Glomerular endothelial cell (primary cell): ENCODE measurements around the gene ARL8B. TPM values are rescaled to one million over a fixed set of nuclear protein-coding genes. Genes with fewer than 3 reads are reported as not detected.
"Not testable (repeated sequence)": the region's sequence is repeated elsewhere in the genome, so short reads cannot be mapped to it uniquely, and the experiment has no call there.

Experiments used
- DNase-seq: peaks from one replicate; pipeline ENCODE4 v3.0.0-alpha.2; 2011; ENCODE audit warnings: low read depth, low spot score; ENCODE audit errors: extremely low read depth
- total RNA-seq: library from RNA; depleted of rRNA; stranded (reverse); fragments of >200 nt; gene quantifications from 2 replicates; pipeline ENCODE4 v1.2.3, GENCODE V29; 2015

ARL8B gene
- total RNA-seq, 1 donor from 2014 or later, result 50.8 TPM

DNA sequence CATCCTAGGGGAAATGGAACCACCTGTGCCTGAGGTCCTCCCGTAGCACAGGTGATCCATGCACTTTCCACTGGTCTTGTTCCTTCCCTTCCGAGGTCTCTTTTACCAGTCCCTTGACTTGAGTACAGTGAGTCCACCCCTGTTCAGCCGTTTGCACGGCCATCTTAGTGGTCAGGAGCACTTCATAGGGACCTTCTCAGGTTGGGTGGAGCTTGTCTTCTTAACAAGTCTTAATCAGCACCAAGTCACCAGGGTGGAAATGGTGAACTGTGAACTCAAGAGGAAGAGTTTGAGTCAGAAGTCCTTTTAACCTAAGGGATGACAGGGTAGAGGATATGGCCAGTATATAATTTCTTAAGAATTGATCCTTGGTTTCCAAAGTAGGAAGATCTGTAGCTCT is 21.4 kb downstream of the ARL8B start:
- DNase-seq, result no peak

- DNase-seq, result no peak
Observed at GRCh38 chr3:5144316-5144994, 22.4 kb downstream of the ARL8B start.

DNA sequence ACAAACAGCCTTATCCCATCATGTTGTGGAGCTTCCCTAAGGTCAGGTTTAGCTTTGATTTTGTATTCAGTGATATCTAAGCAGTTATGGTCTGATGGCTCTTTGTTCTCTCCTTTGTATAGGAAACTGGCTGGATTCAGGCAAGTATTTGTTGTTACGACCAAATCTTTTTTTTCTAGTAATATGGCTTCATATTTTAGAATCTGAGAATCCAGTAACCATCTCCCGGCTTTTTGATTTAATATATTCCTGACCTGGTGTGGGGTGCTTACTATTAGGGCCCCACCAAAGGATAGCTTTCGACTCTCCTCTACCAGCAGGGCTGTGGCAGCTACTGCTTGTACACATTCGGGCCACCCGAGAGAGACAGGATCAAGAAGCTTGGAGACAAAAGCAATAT is 23.0 kb downstream of the ARL8B start:
- no peak for DNase-seq

DNA sequence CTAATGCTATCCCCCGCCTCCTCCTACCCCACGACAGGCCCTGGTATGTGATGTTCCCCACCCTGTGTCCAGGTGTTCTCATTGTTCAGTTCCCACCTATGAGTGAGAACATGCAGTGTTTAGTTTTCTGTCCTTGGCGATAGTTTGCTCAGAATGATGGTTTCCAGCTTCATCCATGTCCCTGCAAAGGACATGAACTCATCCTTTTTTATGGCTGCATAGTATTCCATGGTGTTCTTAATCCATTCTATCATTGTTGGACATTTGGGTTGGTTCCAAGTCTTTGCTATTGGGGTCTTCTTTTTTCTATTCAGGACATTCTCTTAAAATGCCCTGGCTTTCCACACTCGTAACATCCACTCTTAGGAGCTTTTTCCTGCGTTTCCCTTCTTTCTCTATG is 25.1 kb downstream of the ARL8B start:
- not testable (repeated sequence) for DNase-seq

GRCh38 chr3:5149306-5149880 is 27.3 kb downstream of the ARL8B start:
- DNase-seq, result no peak

- DNase-seq, result no peak
Observed at GRCh38 chr3:5151586-5151985, 29.5 kb downstream of the ARL8B start.

DNA sequence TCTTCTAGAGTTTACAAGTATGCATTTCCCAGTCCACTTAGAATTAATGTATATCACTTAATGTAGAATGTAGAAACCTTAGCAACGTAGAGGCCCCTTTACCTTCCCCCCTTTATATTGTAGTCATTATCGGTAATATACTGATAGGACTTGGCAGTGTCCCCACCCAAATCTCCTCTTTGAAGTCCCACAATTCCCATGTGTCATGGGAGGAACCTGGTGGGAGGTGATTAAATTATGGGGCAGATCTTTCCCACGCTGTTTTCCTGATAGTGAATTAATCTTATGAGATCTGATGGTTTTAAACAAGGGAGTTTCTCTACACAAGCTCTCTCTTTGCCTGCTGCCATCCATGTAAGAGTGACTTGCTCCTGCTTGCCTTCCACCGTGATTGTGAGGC is 31.0 kb downstream of the ARL8B start:
- DNase-seq, result no peak

- DNase-seq, result no peak
Observed at GRCh38 chr3:5155241-5155640, 33.1 kb downstream of the ARL8B start.

DNA sequence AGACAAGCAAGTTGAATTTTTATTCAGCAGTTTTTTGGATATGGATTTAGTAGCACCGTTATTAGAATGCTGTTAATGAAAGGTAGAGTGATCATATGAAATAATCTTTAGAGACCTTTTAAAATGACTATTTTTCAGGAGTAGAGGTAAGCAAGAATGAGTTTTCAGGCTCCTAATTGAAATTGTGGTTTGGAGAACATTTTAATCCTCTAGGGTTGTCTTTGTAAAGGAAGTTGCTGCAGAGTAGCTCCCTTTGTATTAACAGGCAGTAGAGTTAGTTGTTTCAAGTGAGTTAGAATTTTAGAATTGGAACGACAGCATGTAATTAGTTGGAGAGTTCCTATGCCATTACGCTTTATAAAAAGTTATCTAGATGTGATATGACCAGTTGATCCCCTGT is 38.2 kb downstream of the ARL8B start:
- no peak for DNase-seq

GRCh38 chr3:5160940-5161858 is 39.1 kb downstream of the ARL8B start:
- DNase-seq, result no peak

GRCh38 chr3:5162102-5162501 is 40.0 kb downstream of the ARL8B start:
- no peak for DNase-seq

GRCh38 chr3:5165698-5166097 is 43.6 kb downstream of the ARL8B start:
- no peak for DNase-seq

DNA sequence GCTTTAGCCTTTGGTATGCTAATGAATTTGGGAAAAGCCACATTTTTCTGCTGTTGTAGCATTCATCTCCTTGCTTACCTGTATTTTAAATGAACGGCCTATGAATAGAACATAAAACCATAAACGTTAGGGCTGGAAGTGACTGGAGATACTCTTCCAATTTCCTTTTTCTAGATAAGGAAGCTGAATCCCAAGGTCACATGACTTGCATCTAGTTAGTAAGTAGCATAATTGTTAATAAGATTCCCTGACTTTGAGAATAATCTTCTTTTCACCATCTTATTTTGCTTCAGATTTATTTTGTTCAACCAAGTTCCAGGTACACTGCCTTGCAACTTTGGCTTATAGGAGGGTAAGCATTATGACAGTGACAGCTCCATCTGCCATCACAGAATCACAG is 44.8 kb downstream of the ARL8B start:
- no peak for DNase-seq

- DNase-seq, result no peak
Observed at GRCh38 chr3:5168110-5168509, 46.0 kb downstream of the ARL8B start.

DNA sequence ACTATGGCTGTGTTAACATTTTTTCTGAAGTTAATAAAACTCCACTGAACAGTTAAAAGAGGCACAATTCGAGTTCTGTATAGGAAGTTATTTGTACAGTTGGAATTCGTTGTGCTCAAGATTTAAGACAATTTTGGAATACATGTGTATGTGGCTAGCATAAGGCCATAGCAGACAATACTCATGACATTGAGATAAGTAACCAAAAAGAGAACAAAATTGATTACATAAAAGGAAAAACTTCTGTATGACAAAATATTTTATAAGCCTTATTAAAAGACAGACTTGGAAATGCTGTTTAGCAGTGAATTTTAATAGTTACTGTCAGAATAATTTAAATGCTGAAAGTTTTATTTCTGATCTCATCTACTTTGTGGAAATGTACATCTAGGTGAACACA is 47.7 kb downstream of the ARL8B start:
- no peak for DNase-seq

DNA sequence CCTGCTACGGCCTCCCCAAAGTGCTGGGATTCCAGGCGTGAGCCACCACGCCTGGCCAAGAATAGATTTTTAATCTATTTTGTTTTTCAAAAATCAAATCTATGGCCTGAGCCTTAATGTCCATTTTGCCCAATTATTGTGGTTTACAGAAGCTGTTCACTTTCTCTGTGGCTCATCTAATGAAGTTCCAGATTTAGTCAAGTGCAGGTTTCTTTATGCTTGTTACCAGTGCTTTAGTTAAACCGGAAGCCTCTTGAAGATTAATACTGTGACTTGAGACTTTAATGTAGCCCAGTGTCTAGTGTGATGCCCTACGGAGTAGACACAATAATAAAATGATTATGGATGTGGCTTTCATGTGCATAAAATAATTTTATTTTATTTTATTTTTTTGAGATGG is 48.9 kb downstream of the ARL8B start:
- DNase-seq, result no peak

DNA sequence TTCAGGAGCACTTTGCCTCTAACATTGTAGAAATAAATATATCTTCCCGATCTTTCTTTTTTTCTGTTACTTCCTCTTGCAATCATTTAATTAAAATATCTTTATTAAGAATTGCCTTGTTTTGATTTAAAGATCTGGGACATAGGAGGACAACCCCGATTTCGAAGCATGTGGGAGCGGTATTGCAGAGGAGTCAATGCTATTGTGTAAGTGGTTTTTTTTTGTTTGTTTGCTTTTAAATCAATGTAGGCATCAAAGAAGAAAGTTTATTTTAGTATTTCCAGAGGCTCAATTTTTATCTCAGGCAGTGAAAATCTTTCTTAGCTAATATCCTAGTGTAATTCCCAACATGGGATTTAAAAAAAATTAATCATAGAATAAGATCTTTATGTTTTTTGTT is 49.9 kb downstream of the ARL8B start:
- DNase-seq, result no peak

DNA sequence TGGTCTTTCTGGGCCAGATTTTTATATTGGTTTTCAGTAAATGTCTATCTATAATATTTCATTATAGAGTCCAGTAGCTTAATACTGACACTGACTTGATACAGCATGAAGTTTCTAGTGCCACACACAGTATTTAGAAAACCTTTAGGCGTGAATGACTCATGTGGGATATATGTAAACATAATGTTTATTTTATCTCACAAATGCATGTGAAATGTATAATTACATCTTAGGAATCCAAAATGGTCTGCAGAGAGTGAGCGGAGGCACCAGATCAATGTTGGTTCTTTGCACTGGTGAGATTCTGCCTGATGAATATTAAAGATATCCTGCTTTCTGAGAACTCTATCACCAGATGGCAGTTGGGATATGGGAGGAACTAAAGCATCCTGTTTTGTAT is 56.9 kb downstream of the ARL8B start:
- not testable (repeated sequence) for DNase-seq

DNA sequence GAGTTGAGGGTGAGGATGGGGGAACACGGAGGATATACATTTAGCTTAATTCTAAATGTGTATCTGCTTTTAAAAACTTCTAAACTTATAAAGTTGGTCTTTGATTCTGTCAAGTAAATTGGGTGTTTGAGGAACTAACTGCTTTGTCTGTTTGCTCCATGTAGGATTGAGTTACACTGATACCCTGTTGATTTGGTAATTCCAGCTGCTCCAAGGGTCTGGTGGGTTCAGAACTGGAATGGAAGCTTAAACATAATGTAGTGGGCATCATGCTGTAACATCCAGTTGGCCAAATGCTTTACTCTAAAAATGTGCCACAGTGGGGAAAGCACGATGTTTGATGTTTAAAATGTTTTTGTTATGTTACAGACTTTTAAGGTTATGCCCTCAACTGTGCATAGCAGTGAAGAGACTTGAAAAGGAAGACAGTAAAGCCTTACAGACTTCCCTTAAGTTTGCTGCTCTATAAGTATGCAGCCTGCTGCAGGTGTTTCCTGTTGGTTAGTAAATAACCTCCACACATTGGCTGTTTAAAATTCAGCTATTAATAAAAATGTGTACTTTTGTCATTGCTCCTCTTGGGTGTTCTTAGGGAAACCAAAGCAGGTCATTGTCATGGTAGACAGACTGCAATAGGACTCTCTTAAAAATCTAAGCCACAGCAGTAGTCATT is 59.5 kb downstream of the ARL8B start:
- DNase-seq, result no peak

DNA sequence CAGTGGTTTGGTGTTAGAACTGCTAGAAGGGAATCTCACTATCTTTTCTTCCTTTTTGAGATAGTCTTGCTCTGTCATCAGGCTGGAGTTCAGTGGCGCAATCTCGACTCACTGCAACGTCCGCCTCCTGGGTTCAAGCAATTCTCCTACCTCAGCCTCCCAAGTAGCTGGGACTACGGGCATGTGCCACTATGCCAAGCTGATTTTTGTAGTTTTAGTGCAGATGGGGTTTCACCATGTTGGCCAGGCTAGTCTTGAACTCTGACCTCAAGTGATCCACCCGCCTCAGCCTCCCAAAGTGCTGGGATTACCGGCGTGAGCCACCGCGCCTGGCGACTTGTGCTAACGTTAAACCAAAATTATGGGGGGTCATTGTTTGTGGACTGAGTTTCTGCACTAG is 61.6 kb downstream of the ARL8B start:
- not testable (repeated sequence) for DNase-seq

- no peak for DNase-seq
Observed at GRCh38 chr3:5184499-5184898, 62.4 kb downstream of the ARL8B start.
